ENCODE data around the gene RBM3.

The RBM3 gene

GRCh38 chrX:48599341-48599740, 25.1 kb downstream of the RBM3 start:
- Histone ChIP-seq H2AFZ (ENCODE audit: low read length) (no peak overlapping the region), H3K27me3 (replicated peaks; ENCODE audit: insufficient read depth, low read length) (no peaks in the 10 kb centered on the region), H3K36me3 (replicated peaks; ENCODE audit: insufficient read depth, low read length) (no peaks in the 10 kb centered on the region), H3K9me2 (replicated peaks; ENCODE audit: insufficient read depth, low read length) (no peaks in the 10 kb centered on the region), H3K9me3 (replicated peaks; ENCODE audit: insufficient read depth, low read length) (no peaks in the 10 kb centered on the region), H3K4me2 (ENCODE audit: low read depth, low read length) (no peak overlapping the region), H3K79me2 (ENCODE audit: low read length) (0 out of 2 replicates have a peak, but pooled peaks cover 2% of the 10 kb centered on the region), H3F3A (ENCODE audit: insufficient read depth, low read length) (no peaks in the 10 kb centered on the region), H3K9ac (ENCODE audit: low read length) (no peak overlapping the region), H3K27ac (ENCODE audit: low read length) (no peak overlapping the region), H3K4me1 (ENCODE audit: low read length) (no peaks in the 10 kb centered on the region), H3K4me3 (ENCODE audit: low read length) (no peak overlapping the region), H4K20me1 (ENCODE audit: insufficient read depth, low read length) (no peaks in the 10 kb centered on the region)
- TF ChIP-seq EZH2phosphoT487 (IDR thresholded peaks at IDR 0.05; ENCODE audit: low read length) (no peak), CTCF (IDR thresholded peaks at IDR 0.05; ENCODE audit: low read length) (no peak), EZH2 (optimal IDR thresholded peaks at IDR 0.05; ENCODE audit: low read depth, low read length) (no peak)
- DNase-seq, result no peak

GRCh38 chrX:48600226-48600625, 25.9 kb downstream of the RBM3 start:
- Histone ChIP-seq H3K9me2 (replicated peaks; ENCODE audit: insufficient read depth, low read length) (no peaks in the 10 kb centered on the region), H3F3A (ENCODE audit: insufficient read depth, low read length) (no peaks in the 10 kb centered on the region), H2AFZ (ENCODE audit: low read length) (no peak overlapping the region), H3K4me3 (ENCODE audit: low read length) (no peak overlapping the region), H3K79me2 (ENCODE audit: low read length) (0 out of 2 replicates have a peak, but pooled peaks cover 2% of the 10 kb centered on the region), H3K9me3 (replicated peaks; ENCODE audit: insufficient read depth, low read length) (no peaks in the 10 kb centered on the region), H4K20me1 (ENCODE audit: insufficient read depth, low read length) (no peaks in the 10 kb centered on the region), H3K4me2 (ENCODE audit: low read depth, low read length) (no peak overlapping the region), H3K36me3 (replicated peaks; ENCODE audit: insufficient read depth, low read length) (no peaks in the 10 kb centered on the region), H3K9ac (ENCODE audit: low read length) (no peak overlapping the region), H3K27me3 (replicated peaks; ENCODE audit: insufficient read depth, low read length) (no peaks in the 10 kb centered on the region), H3K4me1 (ENCODE audit: low read length) (no peaks in the 10 kb centered on the region), H3K27ac (ENCODE audit: low read length) (no peak overlapping the region)
- DNase-seq, result no peak
- TF ChIP-seq EZH2phosphoT487 (IDR thresholded peaks at IDR 0.05; ENCODE audit: low read length), result no peak
- no peak for TF ChIP-seq CTCF (IDR thresholded peaks at IDR 0.05; ENCODE audit: low read length)
- no peak for TF ChIP-seq EZH2 (optimal IDR thresholded peaks at IDR 0.05; ENCODE audit: low read depth, low read length)

GRCh38 chrX:48601741-48602394, 27.6 kb downstream of the RBM3 start:
- H3K36me3 ChIP-seq (replicated peaks; ENCODE audit: insufficient read depth, low read length), result no peaks in the 10 kb centered on the region
- no peak overlapping the region for H3K27ac ChIP-seq (ENCODE audit: low read length)
- H2AFZ ChIP-seq (ENCODE audit: low read length), result no peak overlapping the region
- DNase-seq, result no peak
- H3K4me3 ChIP-seq (ENCODE audit: low read length), result no peak overlapping the region
- no peaks in the 10 kb centered on the region for H3F3A ChIP-seq (ENCODE audit: insufficient read depth, low read length)
- H3K9me2 ChIP-seq (replicated peaks; ENCODE audit: insufficient read depth, low read length), result no peaks in the 10 kb centered on the region
- H4K20me1 ChIP-seq (ENCODE audit: insufficient read depth, low read length), result no peaks in the 10 kb centered on the region
- H3K27me3 ChIP-seq (replicated peaks; ENCODE audit: insufficient read depth, low read length), result no peaks in the 10 kb centered on the region
- TF ChIP-seq CTCF (IDR thresholded peaks at IDR 0.05; ENCODE audit: low read length) (no peak), EZH2 (optimal IDR thresholded peaks at IDR 0.05; ENCODE audit: low read depth, low read length) (no peak), EZH2phosphoT487 (IDR thresholded peaks at IDR 0.05; ENCODE audit: low read length) (no peak)
- H3K79me2 ChIP-seq (ENCODE audit: low read length), result 0 out of 2 replicates have a peak, but pooled peaks cover 2% of the 10 kb centered on the region
- no peak overlapping the region for H3K4me2 ChIP-seq (ENCODE audit: low read depth, low read length)
- no peaks in the 10 kb centered on the region for H3K9me3 ChIP-seq (replicated peaks; ENCODE audit: insufficient read depth, low read length)
- H3K4me1 ChIP-seq (ENCODE audit: low read length), result no peaks in the 10 kb centered on the region
- H3K9ac ChIP-seq (ENCODE audit: low read length), result no peak overlapping the region

Data from MM.1S (cell line).